GM04503 (cell line): ENCODE data around the gene HOTAIR.

ENCODE experiments used
- DNase-seq: peaks from one replicate; pipeline ENCODE4 v3.0.0-alpha.2; 2012; ENCODE audit warnings: low read depth

Gene HOTAIR

GRCh38 chr12:53975064-53975471 lies 314 bp upstream of the HOTAIR start:
- no peak for DNase-seq

- no peak for DNase-seq
Measured at GRCh38 chr12:53973236-53974042, 1.3 kb downstream of the HOTAIR start.

GRCh38 chr12:53972722-53973235 lies 2.0 kb downstream of the HOTAIR start, which contains the start of gene HOXC11:
Gene HOXC11, plus strand, starts transcription at chr12:53973126. Its CDS starts 116 bp downstream, at chr12:53973242.
- DNase-seq = no peak

- DNase-seq = no peak
Measured at GRCh38 chr12:53972152-53972702, 2.5 kb downstream of the HOTAIR start.

GRCh38 chr12:53971686-53972085 lies 3.1 kb downstream of the HOTAIR start:
- DNase-seq = no peak

- DNase-seq = no peak
Measured at GRCh38 chr12:53971129-53971528, 3.6 kb downstream of the HOTAIR start.

- DNase-seq = no peak
Measured at GRCh38 chr12:53970451-53970850, 4.3 kb downstream of the HOTAIR start.

- DNase-seq = no peak
Measured at GRCh38 chr12:53969588-53970259, 5.0 kb downstream of the HOTAIR start.

- no peak for DNase-seq
Measured at GRCh38 chr12:53968214-53969127, 6.3 kb downstream of the HOTAIR start.

- no peak for DNase-seq
Measured at GRCh38 chr12:53967421-53967925, 7.3 kb downstream of the HOTAIR start.

GRCh38 chr12:53966385-53967133 lies 8.2 kb downstream of the HOTAIR start:
- no peak for DNase-seq

- DNase-seq = no peak
Measured at GRCh38 chr12:53966085-53966384, 8.7 kb downstream of the HOTAIR start.

- DNase-seq = no peak
Measured at GRCh38 chr12:53965281-53966084, 9.3 kb downstream of the HOTAIR start.

- no peak for DNase-seq
Measured at GRCh38 chr12:53964315-53964713, 10.4 kb downstream of the HOTAIR start.

- no peak for DNase-seq
Measured at GRCh38 chr12:53963434-53964314, 11.1 kb downstream of the HOTAIR start.

GRCh38 chr12:53963005-53963404 lies 11.7 kb downstream of the HOTAIR start:
- no peak for DNase-seq

GRCh38 chr12:53961025-53961761 lies 13.6 kb downstream of the HOTAIR start:
- no peak for DNase-seq
